GM21737 (cell line): ENCODE measurements around the gene DNA2.
A peak's percentile ranks its signal among the peaks of the same experiment; 100 is the strongest.
"Not testable (repeated sequence)": the region's sequence is repeated elsewhere in the genome, so short reads cannot be mapped to it uniquely, and the experiment has no call there.

Experiments
- ATAC-seq: cut with Tn5 transposase; IDR thresholded peaks from one replicate; pipeline ENCODE4 v1.9.1; 2021; ENCODE audit warnings: mild to moderate bottlenecking, moderate library complexity; ENCODE audit not compliant: unreplicated experiment

DNA2 gene

GRCh38 chr10:68471586-68472408 is at the start of gene DNA2:
Gene DNA2, minus strand, starts transcription at chr10:68471973. Its CDS starts 109 bp downstream, at chr10:68471864.
- ATAC-seq, result peak; percentile 83

GRCh38 chr10:68518609-68519008 is 46.8 kb upstream of the DNA2 start:
- ATAC-seq, result not testable (repeated sequence)

GRCh38 chr10:68517188-68517587 is 45.4 kb upstream of the DNA2 start:
- no peak for ATAC-seq

- no peak for ATAC-seq
These were observed 45.0 kb upstream of the DNA2 start for GRCh38 chr10:68516766-68517165.

GRCh38 chr10:68516216-68516615 is 44.4 kb upstream of the DNA2 start:
- not testable (repeated sequence) for ATAC-seq

- no peak for ATAC-seq
These were observed 36.3 kb upstream of the DNA2 start for GRCh38 chr10:68508090-68508489.

GRCh38 chr10:68506411-68506810 is 34.6 kb upstream of the DNA2 start:
- no peak for ATAC-seq

- ATAC-seq, result no peak
These were observed 31.1 kb upstream of the DNA2 start for GRCh38 chr10:68502846-68503245.

GRCh38 chr10:68501691-68502090 is 29.9 kb upstream of the DNA2 start:
- no peak for ATAC-seq

GRCh38 chr10:68499544-68499943 is 27.8 kb upstream of the DNA2 start:
- ATAC-seq, result no peak

- ATAC-seq, result no peak
These were observed 24.3 kb upstream of the DNA2 start for GRCh38 chr10:68496072-68496471.

- no peak for ATAC-seq
These were observed 20.3 kb upstream of the DNA2 start for GRCh38 chr10:68492118-68492517.

- ATAC-seq, result no peak
These were observed 18.1 kb upstream of the DNA2 start for GRCh38 chr10:68489919-68490318.

GRCh38 chr10:68474021-68474420 is 2.2 kb upstream of the DNA2 start:
- no peak for ATAC-seq

- ATAC-seq, result no peak
These were observed 649 bp downstream of the DNA2 start for GRCh38 chr10:68471063-68471585.

GRCh38 chr10:68470300-68470699 is 1.5 kb downstream of the DNA2 start:
- no peak for ATAC-seq

- no peak for ATAC-seq
These were observed 1.9 kb downstream of the DNA2 start for GRCh38 chr10:68469838-68470237.

GRCh38 chr10:68464729-68465128 is 7.0 kb downstream of the DNA2 start:
- not testable (repeated sequence) for ATAC-seq

- no peak for ATAC-seq
These were observed 8.2 kb downstream of the DNA2 start for GRCh38 chr10:68463365-68464093.

- ATAC-seq, result no peak
These were observed 9.2 kb downstream of the DNA2 start for GRCh38 chr10:68462536-68462935.

GRCh38 chr10:68461032-68461431 is 10.7 kb downstream of the DNA2 start:
- no peak for ATAC-seq

- not testable (repeated sequence) for ATAC-seq
These were observed 22.1 kb downstream of the DNA2 start for GRCh38 chr10:68449698-68450097.
